ENCODE results near the gene ASAP2.

DNA sequence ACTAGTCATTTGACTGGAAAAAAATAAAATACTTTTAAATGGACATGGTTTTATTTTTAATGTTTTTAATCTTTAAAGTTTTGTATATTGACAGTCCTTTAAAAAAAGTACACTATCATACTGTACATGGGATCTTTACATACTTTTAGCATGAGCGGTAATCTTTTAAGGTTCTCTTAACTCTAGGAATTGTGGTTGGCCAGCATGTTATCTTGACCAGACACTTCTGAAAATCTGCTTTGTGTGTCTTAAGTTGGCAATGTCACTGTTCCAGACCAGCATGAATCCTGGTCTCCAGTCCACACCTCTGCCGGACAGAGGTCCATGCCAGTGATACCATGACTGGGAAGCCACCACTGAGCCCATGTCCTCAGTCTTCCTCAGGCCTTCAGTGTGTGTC lies 199.0 kb downstream of the ASAP2 start:
- TF ChIP-seq PAX5 (IDR thresholded peaks at IDR 0.05; ENCODE audit: insufficient read depth, low read length, severe bottlenecking): no peak
- no peak for TF ChIP-seq POLR2AphosphoS5 (IDR thresholded peaks at IDR 0.05; ENCODE audit: low read depth, low read length)
- no peak for TF ChIP-seq POLR2A (IDR thresholded peaks at IDR 0.05; ENCODE audit: low read depth, low read length)
- TF ChIP-seq TAF1 (IDR thresholded peaks at IDR 0.05; ENCODE audit: low read depth, low read length): no peak
